TTC549 (cell line): ENCODE data around the gene SLX9.

Experiments used
- FAIRE-seq: peaks from 2 replicates; lab custom pipeline; 2012; peaks lifted over from hg19 to GRCh38; lab: Jason Lieb, UNC

Gene SLX9

GRCh38 chr21:45003331-45004058 is 63.7 kb downstream of the SLX9 start:
- FAIRE-seq = no peak

GRCh38 chr21:45004059-45004422 is 64.2 kb downstream of the SLX9 start:
- FAIRE-seq = no peak

GRCh38 chr21:45004481-45005247 is 64.8 kb downstream of the SLX9 start:
- no peak for FAIRE-seq

GRCh38 chr21:45006536-45007095 is 66.8 kb downstream of the SLX9 start:
- no peak for FAIRE-seq

GRCh38 chr21:45009616-45010015 is 69.8 kb downstream of the SLX9 start:
- FAIRE-seq = no peak

GRCh38 chr21:45010096-45010495 is 70.3 kb downstream of the SLX9 start:
- no peak for FAIRE-seq

GRCh38 chr21:45010860-45011259 is 71.0 kb downstream of the SLX9 start:
- no peak for FAIRE-seq

GRCh38 chr21:45011426-45011825 is 71.6 kb downstream of the SLX9 start:
- FAIRE-seq = no peak

- FAIRE-seq = no peak
These were observed 72.3 kb downstream of the SLX9 start for GRCh38 chr21:45011911-45012661.

GRCh38 chr21:45012662-45013259 is 72.9 kb downstream of the SLX9 start:
- no peak for FAIRE-seq

GRCh38 chr21:45013260-45013841 is 73.5 kb downstream of the SLX9 start:
- no peak for FAIRE-seq

- no peak for FAIRE-seq
These were observed 75.1 kb downstream of the SLX9 start for GRCh38 chr21:45014747-45015468.

GRCh38 chr21:45015469-45015860 is 75.6 kb downstream of the SLX9 start:
- no peak for FAIRE-seq

- no peak for FAIRE-seq
These were observed 76.2 kb downstream of the SLX9 start for GRCh38 chr21:45016031-45016405.

- no peak for FAIRE-seq
These were observed 76.7 kb downstream of the SLX9 start for GRCh38 chr21:45016406-45017038.

GRCh38 chr21:45017039-45017960 is 77.5 kb downstream of the SLX9 start:
- FAIRE-seq = no peak

- no peak for FAIRE-seq
These were observed 78.6 kb downstream of the SLX9 start for GRCh38 chr21:45018131-45019075.

- FAIRE-seq = no peak
These were observed 79.5 kb downstream of the SLX9 start for GRCh38 chr21:45019076-45019886.
